Ishikawa (cell line): Measurements from ENCODE around the gene DUSP22.

Experiments
- CEBPB ChIP-seq: IDR thresholded peaks from 2 replicates; pipeline ENCODE4 v1.6.1; 2012
- EP300 ChIP-seq: IDR thresholded peaks from 2 replicates; pipeline ENCODE4 v1.6.1; 2012; ENCODE audit warnings: borderline replicate concordance
- NFIC ChIP-seq: IDR thresholded peaks from 2 replicates; pipeline ENCODE4 v1.6.1; 2012
- TAF1 ChIP-seq: IDR thresholded peaks from 2 replicates; pipeline ENCODE4 v1.6.1; 2012; ENCODE audit warnings: low read depth, mild to moderate bottlenecking

DNA sequence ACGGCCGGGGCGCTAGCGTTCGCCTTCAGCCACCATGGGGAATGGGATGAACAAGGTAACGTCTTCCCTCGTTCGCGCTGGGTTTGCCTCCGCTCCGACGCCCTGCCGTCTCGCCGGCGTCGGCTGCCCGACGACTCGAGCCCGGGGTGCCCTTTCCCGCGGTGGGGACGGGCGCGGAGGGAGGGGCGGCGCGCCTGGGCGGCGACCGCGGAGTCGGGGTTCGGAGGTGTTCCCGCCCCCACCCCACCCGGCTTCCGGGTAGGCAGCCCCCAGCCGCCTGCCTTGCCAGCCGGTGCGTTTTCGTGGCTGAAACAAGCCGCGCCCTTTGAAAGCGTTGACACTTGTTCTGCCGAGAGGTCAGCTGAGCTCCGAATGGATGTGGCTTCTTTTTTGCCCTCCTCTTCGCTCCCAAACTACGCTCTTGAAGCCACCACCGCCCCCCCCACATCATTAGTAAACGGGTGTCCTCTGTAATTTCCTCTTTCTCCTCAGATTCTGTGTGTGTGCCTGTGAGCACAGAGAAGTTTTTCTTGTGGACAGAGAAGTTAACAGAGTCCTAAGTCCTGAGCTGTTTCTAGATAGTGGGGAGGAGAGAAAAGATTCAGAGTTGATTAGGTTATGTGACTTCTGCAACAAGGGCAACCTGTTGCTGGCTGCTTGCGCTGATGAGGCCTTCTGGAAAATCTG, 362 bp downstream of the DUSP22 start:
- no peak for TF ChIP-seq CEBPB
- TF ChIP-seq NFIC: no peak
- no peak for TF ChIP-seq TAF1
- peak; percentile 9; the same call in 1 of the 2 replicates for TF ChIP-seq EP300
